Right atrium auricular region (tissue), 2 donors: ENCODE results near the gene ZDHHC11B. TPM values are rescaled to one million over a fixed set of nuclear protein-coding genes. Genes with fewer than 3 reads are reported as not detected.
"Not testable (repeated sequence)": the region's sequence is repeated elsewhere in the genome, so short reads cannot be mapped to it uniquely, and the experiment has no call there.

Experiments
- DNase-seq: peaks from one replicate; pipeline ENCODE4 v3.0.0-alpha.2; 2019; ENCODE audit warnings: low spot score
- H3K27ac ChIP-seq, 2 donors: fragments of 200-600 bp; sonication (generic); 1 replicate in 1 of 2; 2 replicates in 1 of 2; pipeline ENCODE4 v1.5.1; 2016 to 2019
- H3K27me3 ChIP-seq, 2 donors: fragments of 200-600 bp; sonication (generic); one replicate each; pipeline versions ENCODE4 v1.5.1 to v1.6.0; 2017 to 2019
- H3K36me3 ChIP-seq: fragments of 200-600 bp; sonication (generic); one replicate; pipeline ENCODE4 v1.5.1; 2016
- H3K4me1 ChIP-seq, 2 donors: fragments of 200-600 bp; sonication (generic); one replicate each; pipeline versions ENCODE4 v1.5.1 to v1.6.0; 2017 to 2019
- H3K4me3 ChIP-seq, 2 donors: fragments of 200-600 bp; sonication (generic); 1 replicate in 1 of 2; 2 replicates in 1 of 2; pipeline ENCODE4 v1.5.1; 2017 to 2019; ENCODE audit warnings: mild to moderate bottlenecking in 1 of 2, moderate library complexity in 1 of 2
- H3K9me3 ChIP-seq, 2 donors: fragments of 200-600 bp; sonication (generic); one replicate each; pipeline ENCODE4 v1.5.1; 2019
- CTCF ChIP-seq, 2 donors: fragments of 200-600 bp; sonication (generic); IDR thresholded peaks; one replicate each; pipeline ENCODE4 v1.5.1; 2019; ENCODE audit warnings: antibody characterized with exemption in 2 of 2
- total RNA-seq, 2 donors: library from RNA; depleted of rRNA; stranded (reverse); fragments of >200 nt; gene quantifications; one replicate each; pipeline ENCODE4 v1.1.0, GENCODE V29; 2016

ZDHHC11B gene
- total RNA-seq: 1 to 10 TPM; 4.0 to 7.5 TPM

DNA sequence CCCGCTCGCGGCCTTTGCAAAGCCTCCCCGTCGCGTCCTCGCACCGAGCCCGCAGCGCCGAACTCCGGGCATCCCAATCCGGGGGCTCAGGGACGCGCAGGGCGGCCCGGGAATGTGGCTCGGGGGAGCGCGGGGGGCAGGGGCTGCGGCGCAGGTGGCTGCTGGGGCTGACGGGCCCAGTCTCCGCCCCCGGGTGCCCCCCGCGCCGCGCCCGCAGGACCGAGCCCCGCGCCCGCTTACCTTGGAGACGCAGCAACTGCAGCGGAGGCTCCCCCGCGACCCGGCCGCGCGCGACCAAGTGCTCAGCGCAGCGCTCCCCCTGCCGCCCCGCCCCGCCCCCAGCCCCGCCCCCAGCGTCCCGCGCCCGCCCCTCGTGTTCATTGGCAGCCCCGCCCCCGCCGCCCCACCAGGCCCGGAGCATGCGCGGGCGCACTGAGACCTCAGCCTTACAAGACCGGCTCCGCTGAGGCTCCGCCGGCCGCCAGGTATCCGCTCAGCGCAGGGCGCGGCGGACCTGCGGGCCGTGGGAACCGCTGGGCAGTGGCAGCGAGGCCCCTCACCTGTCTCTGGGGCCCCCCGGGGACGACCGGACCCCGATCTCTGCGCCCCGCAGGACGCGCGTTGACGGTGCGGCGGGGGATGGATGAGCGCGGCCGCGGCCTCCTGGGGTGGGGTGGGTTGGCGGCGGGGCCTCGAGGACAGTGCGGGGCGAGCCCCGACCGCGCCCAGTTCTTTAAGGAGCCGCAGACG lies at the start of gene ZDHHC11B:
TSS of gene ZDHHC11B (minus strand) at position 302 of the 750 bp plus-strand sequence. CDS start 17,810 bp downstream, outside the sequence.
- Histone ChIP-seq H3K27ac (peak within 1 kb of the TSS; percentile 84 to 90), H3K4me3 (peak within 1 kb of the TSS; percentile 75 to 81), H3K4me1 (peaks cover 0 to 21% of the 10 kb centered on the region in 2 donors)
- not testable (repeated sequence) for H3K36me3 ChIP-seq, H3K9me3 ChIP-seq, H3K27me3 ChIP-seq
- peak; percentile 95 for DNase-seq

- DNase-seq, H3K4me3 ChIP-seq, H3K27me3 ChIP-seq, H3K27ac ChIP-seq, H3K9me3 ChIP-seq, H3K36me3 ChIP-seq, H3K4me1 ChIP-seq: not testable (repeated sequence)
Measured at GRCh38 chr5:834013-834412, 49.5 kb upstream of the ZDHHC11B start.

DNA sequence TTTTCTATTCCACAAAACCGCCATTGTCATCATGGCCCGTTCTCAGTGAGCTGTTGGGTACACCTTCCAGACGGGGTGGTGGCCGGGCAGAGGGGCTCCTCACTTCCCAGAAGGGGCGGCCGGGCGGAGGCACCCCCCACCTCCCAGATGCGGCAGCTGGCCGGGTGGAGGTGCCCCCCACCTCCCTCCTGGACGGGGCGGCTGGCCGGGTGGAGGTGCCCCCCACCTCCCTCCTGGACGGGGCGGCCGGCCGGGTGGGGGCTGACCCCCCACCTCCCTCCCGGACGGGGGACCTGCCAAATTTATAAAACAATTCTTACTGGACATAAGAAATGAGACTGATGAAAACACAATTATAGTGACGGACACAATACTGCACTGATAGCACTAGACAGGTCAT lies 43.7 kb upstream of the ZDHHC11B start:
- H3K27ac ChIP-seq, H3K36me3 ChIP-seq, H3K4me3 ChIP-seq, DNase-seq, H3K9me3 ChIP-seq, H3K4me1 ChIP-seq, H3K27me3 ChIP-seq: not testable (repeated sequence)

GRCh38 chr5:825544-825943 lies 41.0 kb upstream of the ZDHHC11B start:
- H3K4me1 ChIP-seq, H3K9me3 ChIP-seq, H3K4me3 ChIP-seq, DNase-seq, H3K36me3 ChIP-seq, H3K27me3 ChIP-seq, H3K27ac ChIP-seq: not testable (repeated sequence)

- DNase-seq: no peak
- Histone ChIP-seq H3K4me1 (no peaks in the 10 kb centered on the region), H3K4me3 (no peak overlapping the region), H3K9me3 (no peaks in the 10 kb centered on the region), H3K36me3 (no peaks in the 10 kb centered on the region), H3K27me3 (no peaks in the 10 kb centered on the region), H3K27ac (no peak overlapping the region)
- TF ChIP-seq CTCF (IDR thresholded peaks at IDR 0.05): no peak
Measured at GRCh38 chr5:821504-821903, 37.0 kb upstream of the ZDHHC11B start.

- no peak for TF ChIP-seq CTCF (IDR thresholded peaks at IDR 0.05)
- H3K4me1 ChIP-seq: no peaks in the 10 kb centered on the region
- H3K36me3 ChIP-seq: no peaks in the 10 kb centered on the region
- no peak for DNase-seq
- no peaks in the 10 kb centered on the region for H3K9me3 ChIP-seq
- no peak overlapping the region for H3K27ac ChIP-seq
- no peak overlapping the region for H3K4me3 ChIP-seq
- no peaks in the 10 kb centered on the region for H3K27me3 ChIP-seq
Measured at GRCh38 chr5:820245-820644, 35.7 kb upstream of the ZDHHC11B start.

- H3K4me3 ChIP-seq: no peak overlapping the region
- H3K4me1 ChIP-seq: no peaks in the 10 kb centered on the region
- H3K9me3 ChIP-seq: no peaks in the 10 kb centered on the region
- no peaks in the 10 kb centered on the region for H3K27me3 ChIP-seq
- DNase-seq: no peak
- H3K27ac ChIP-seq: no peak overlapping the region
- no peaks in the 10 kb centered on the region for H3K36me3 ChIP-seq
- no peak for TF ChIP-seq CTCF (IDR thresholded peaks at IDR 0.05)
Measured at GRCh38 chr5:819078-819477, 34.5 kb upstream of the ZDHHC11B start.

DNA sequence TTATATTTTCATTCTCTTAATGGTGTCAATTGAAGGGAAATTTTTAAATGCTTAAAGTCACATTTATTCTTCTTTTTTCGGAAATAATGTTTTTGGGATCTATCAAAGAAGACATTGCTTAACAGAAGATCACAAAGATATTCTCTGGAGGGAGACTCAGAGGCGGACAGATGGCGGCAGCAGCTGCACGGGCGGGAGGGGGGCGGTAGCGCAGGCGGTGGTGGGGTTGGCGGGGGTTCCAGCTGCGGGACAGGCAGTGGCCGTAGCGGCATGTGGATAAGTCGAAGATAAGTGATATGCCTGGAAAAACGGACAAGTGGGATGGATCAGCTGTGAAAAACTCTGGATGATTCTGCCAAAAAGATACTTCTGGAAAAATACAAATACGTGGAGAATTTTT lies 31.6 kb upstream of the ZDHHC11B start:
- no peak for TF ChIP-seq CTCF (IDR thresholded peaks at IDR 0.05)
- no peak overlapping the region for H3K4me3 ChIP-seq
- DNase-seq: no peak

More for the DNA sequence above, 31.6 kb upstream of the ZDHHC11B start:
- no peak overlapping the region for H3K27ac ChIP-seq
- H3K4me1 ChIP-seq: no peaks in the 10 kb centered on the region
- no peaks in the 10 kb centered on the region for H3K27me3 ChIP-seq
- no peaks in the 10 kb centered on the region for H3K36me3 ChIP-seq
- H3K9me3 ChIP-seq: no peaks in the 10 kb centered on the region
